Heart left ventricle (tissue), 16 donors: Measurements from ENCODE around the gene GTF2B. TPM values are rescaled to one million over a fixed set of nuclear protein-coding genes. Genes with fewer than 3 reads are reported as not detected.
"Not testable (repeated sequence)": the region's sequence is repeated elsewhere in the genome, so short reads cannot be mapped to it uniquely, and the experiment has no call there.

Experiments used
- ATAC-seq, 4 donors: fragments of 200-7000 bp; cut with Tn5 transposase; one replicate each; pipeline ENCODE4 v1.9.1; 2020 to 2022; ENCODE audit warnings: moderate library complexity in 4 of 4, mild to moderate bottlenecking in 3 of 4, moderate number of reproducible peaks in 1 of 4
- DNase-seq, 5 donors: peaks; one replicate each; pipeline ENCODE4 v3.0.0-alpha.2; 2020
- H3K27ac ChIP-seq, 12 donors: fragments of 200-600 bp; sonication (generic) in 4 of 12; one replicate each; pipeline versions ENCODE4 v1.5.0 to v1.8.0; 2016 to 2022; ENCODE audit warnings: mild to moderate bottlenecking in 2 of 12
- H3K27me3 ChIP-seq, 9 donors: fragments of 200-600 bp; sonication (generic) in 2 of 9; one replicate each; pipeline versions ENCODE4 v1.5.1 to v1.8.0; 2016 to 2022; ENCODE audit warnings: mild to moderate bottlenecking in 3 of 9
- H3K36me3 ChIP-seq, 9 donors: fragments of 200-600 bp; sonication (generic) in 2 of 9; one replicate each; pipeline versions ENCODE4 v1.5.0 to v1.8.0; 2018 to 2022; ENCODE audit warnings: mild to moderate bottlenecking in 2 of 9
- H3K4me1 ChIP-seq, 12 donors: fragments of 200-600 bp; sonication (generic) in 4 of 12; one replicate each; pipeline versions ENCODE4 v1.5.0 to v1.8.0; 2016 to 2022; ENCODE audit warnings: mild to moderate bottlenecking in 3 of 12
- H3K4me3 ChIP-seq, 12 donors: fragments of 200-600 bp; sonication (generic) in 4 of 12; one replicate each; pipeline versions ENCODE4 v1.5.0 to v1.8.0; 2017 to 2022; ENCODE audit warnings: mild to moderate bottlenecking in 9 of 12, moderate library complexity in 4 of 12
- H3K9me3 ChIP-seq, 12 donors: fragments of 200-600 bp; sonication (generic) in 4 of 12; one replicate each; pipeline versions ENCODE4 v1.5.0 to v1.8.0; 2016 to 2022; ENCODE audit warnings: mild to moderate bottlenecking in 1 of 12
- CTCF ChIP-seq, 12 donors: fragments of 200-600 bp; sonication (generic) in 4 of 12; IDR thresholded peaks; one replicate each; pipeline versions ENCODE4 v1.5.0 to v1.8.0; 2018 to 2022; ENCODE audit warnings: antibody characterized with exemption in 12 of 12, mild to moderate bottlenecking in 5 of 12
- POLR2A ChIP-seq, 2 donors: fragments of 450-650 bp; IDR thresholded peaks; one replicate each; pipeline ENCODE4 v1.6.1; 2017; ENCODE audit warnings: antibody characterized with exemption in 2 of 2, mild to moderate bottlenecking in 2 of 2, moderate library complexity in 2 of 2
- WGBS, 4 donors: extraction: QIAGEN DNeasy Blood & Tissue Kit in 2 of 4; methylation state at CpG; one replicate each; pipeline versions ENCODE4 v1.1.5 to v1.1.7; 2013 to 2018; 5-methylcytosine and 5-hydroxymethylcytosine counted together
- intact Hi-C, 10 donors: fragments of 100-400 bp; cut with DNase I; formaldehyde crosslinking; loops; one replicate each; pipeline versions ENCODE4 v1.11.1 to v1.14.2; 2022
- polyA plus RNA-seq, 2 donors: library from polyadenylated mRNA; stranded (reverse); fragments of 200-250 nt; gene quantifications; one replicate each; pipeline ENCODE4 v1.2.3, GENCODE V29; 2013
- total RNA-seq, 9 donors: library from RNA; depleted of rRNA in 2 of 9; stranded (reverse); fragments of >200 nt in 2 of 9; fragmentation: NEBNext Ultra II Directional in 3 of 9; extraction: Animal tissue kit (Norgen Biotek cat#: 25700) in 3 of 9; gene quantifications; one replicate each; pipeline versions ENCODE4 v1.1.0 to v1.2.4, GENCODE V29; 2016 to 2023
- donor health status: ischemic (EF 13 %, LVEDD 7.1; RV severe dilation, severe dysfunction).
- donor health status: healthy with polysubstance abuse.
- donor health status: DM: no; HTN: yes; CAD: no.
- donor health status: DM: no; HTN: no; CAD: no.
- donor health status: ischemic (EF 25% LVEDD 6.9; RV normal size, moderate dysfunction).
- donor health status: ischemic (EF 25% LVEDD 5.7; RV mildly dilated, moderate dysfunction).
- donor health status: healthy.
- donor health status: DM: yes; HTN: yes; CAD: no.
- donor health status: ischemic (EF 35%, LVEDD 5.7; RV mildly dilated, moderate dysfunction).
- donor health status: nonischemic (EF 11% LVEDD 7.7; RV severe dilation, severe dysfunction).
- donor health status: DM: yes; HTN: yes; CAD: no.
- donor health status: PGD.
- donor health status: ischemic (EF 29% LVEDD 5.4; RV normal size, mild dysfunction).
- donor health status: nonischemic (EF 23%, LVEDD 6.1; RV moderate dilation, normal function).

GTF2B gene
- total and polyA plus RNA-seq, 11 donors = 8.3 to 18.9 (median 12.5) TPM

GRCh38 chr1:88873737-88874349, 17.5 kb downstream of the GTF2B start:
- Histone ChIP-seq H3K27me3 (no peaks in the 10 kb centered on the region), H3K9me3 (no peaks in the 10 kb centered on the region), H3K4me3 (no peak overlapping the region), H3K4me1 (peaks cover 0 to 41% (median 15%) of the 10 kb centered on the region in 12 donors), H3K27ac (peak overlapping the region in 1 of 12 donors; percentile 28), H3K36me3 (peaks cover 0 to 18% (median 4%) of the 10 kb centered on the region in 9 donors)
- TF ChIP-seq POLR2A (IDR thresholded peaks at IDR 0.05) (no peak), CTCF (IDR thresholded peaks at IDR 0.05) (no peak)
- intact Hi-C loops = loop anchor here in 2 of 10 donors (10.0 kb wide), 2 partner anchors 189 to 689 kb away; partner anchors contain the start of gene PKN2 (in 1 of the 2)
- WGBS, 4 donors = 56 to 65% (median 60%) methylated on average over 5 of the region's 5 CpGs
- ATAC-seq = peak in 2 of 4 donors; percentile 17 to 33
- no peak for DNase-seq

- H3K9me3 ChIP-seq, H3K36me3 ChIP-seq, H3K27ac ChIP-seq, H3K27me3 ChIP-seq, H3K4me3 ChIP-seq, DNase-seq, ATAC-seq: not testable (repeated sequence)
- intact Hi-C loops = loop anchor here in 2 of 10 donors (10.0 kb wide), 2 partner anchors 185 to 685 kb away; partner anchors contain the start of gene PKN2 (in 1 of the 2)
- WGBS, 4 donors = 92 to 97% (median 96%) methylated on average over 14 of the region's 14 CpGs
- peaks cover 0 to 33% (median 13%) of the 10 kb centered on the region in 12 donors for H3K4me1 ChIP-seq
Measured at GRCh38 chr1:88869644-88870043, 21.7 kb downstream of the GTF2B start.

GRCh38 chr1:88867743-88868521, 23.4 kb downstream of the GTF2B start:
- WGBS, 4 donors = 70 to 74% (median 71%) methylated on average over 6 of the region's 6 CpGs
- Histone ChIP-seq H3K27ac (no peak overlapping the region), H3K36me3 (peaks cover 0 to 18% (median 10%) of the 10 kb centered on the region in 9 donors), H3K4me3 (no peak overlapping the region), H3K27me3 (no peaks in the 10 kb centered on the region), H3K9me3 (no peaks in the 10 kb centered on the region), H3K4me1 (peaks cover 0 to 20% (median 8%) of the 10 kb centered on the region in 12 donors)
- TF ChIP-seq CTCF (IDR thresholded peaks at IDR 0.05) (no peak), POLR2A (IDR thresholded peaks at IDR 0.05) (no peak)
- ATAC-seq = peak in 1 of 4 donors; percentile 45
- intact Hi-C loops = no loop called here
- DNase-seq = no peak

- Histone ChIP-seq H3K9me3 (no peaks in the 10 kb centered on the region), H3K27ac (no peak overlapping the region), H3K27me3 (no peaks in the 10 kb centered on the region), H3K36me3 (peaks cover 0 to 71% (median 57%) of the 10 kb centered on the region in 9 donors), H3K4me1 (no peaks in the 10 kb centered on the region), H3K4me3 (no peak overlapping the region)
- no peak for ATAC-seq
- WGBS, 4 donors = 81 to 93% (median 89%) methylated on average over 6 of the region's 6 CpGs
- intact Hi-C loops = no loop called here
- TF ChIP-seq POLR2A (IDR thresholded peaks at IDR 0.05) (no peak), CTCF (IDR thresholded peaks at IDR 0.05) (no peak)
- no peak for DNase-seq
Measured at GRCh38 chr1:88851303-88852063, 39.9 kb downstream of the GTF2B start.
